HEK293 (cell line): ENCODE measurements around the gene RPS6KB2.

Source experiments
- BCL11A ChIP-seq: fragments of 450-650 bp; formaldehyde crosslinking; IDR thresholded peaks from 2 replicates; pipeline ENCODE4 v1.5.1; 2016; ENCODE audit warnings: low read depth, missing biosample characterization, missing genetic modification characterization
- CTCF ChIP-seq: fragments of 450-650 bp; formaldehyde crosslinking; IDR thresholded peaks from 2 replicates; pipeline ENCODE4 v1.5.1; 2016; ENCODE audit warnings: missing biosample characterization, missing genetic modification characterization
- SETDB1 ChIP-seq: IDR thresholded peaks from one replicate; pipeline ENCODE4 v1.6.1; 2017; ENCODE audit warnings: mild to moderate bottlenecking, low read length, moderate library complexity, mixed read lengths; ENCODE audit not compliant: insufficient read length
- ZBTB10 ChIP-seq: fragments of 450-650 bp; formaldehyde crosslinking; IDR thresholded peaks from 2 replicates; pipeline ENCODE4 v1.5.1; 2016; ENCODE audit warnings: missing biosample characterization, missing genetic modification characterization
- ZBTB48 ChIP-seq: fragments of 450-650 bp; formaldehyde crosslinking; IDR thresholded peaks from 2 replicates; pipeline ENCODE4 v1.5.1; 2016; ENCODE audit warnings: missing biosample characterization, missing genetic modification characterization
- ZBTB8A ChIP-seq: fragments of 450-650 bp; formaldehyde crosslinking; IDR thresholded peaks from 2 replicates; pipeline ENCODE4 v1.5.1; 2016; ENCODE audit warnings: missing biosample characterization, missing genetic modification characterization
- ZFP69B ChIP-seq: fragments of 450-650 bp; formaldehyde crosslinking; IDR thresholded peaks from 2 replicates; pipeline ENCODE4 v1.5.1; 2016; ENCODE audit warnings: missing biosample characterization, missing genetic modification characterization
- ZNF473 ChIP-seq: fragments of 450-650 bp; formaldehyde crosslinking; IDR thresholded peaks from 2 replicates; pipeline ENCODE4 v1.5.1; 2017; ENCODE audit warnings: missing biosample characterization, missing genetic modification characterization
- ZNF561 ChIP-seq: fragments of 450-650 bp; IDR thresholded peaks from 2 replicates; pipeline ENCODE4 v1.5.1; 2018; ENCODE audit warnings: missing biosample characterization, missing genetic modification characterization, borderline replicate concordance
- ZNF600 ChIP-seq: fragments of 450-650 bp; formaldehyde crosslinking; IDR thresholded peaks from 2 replicates; pipeline ENCODE4 v1.5.1; 2016; ENCODE audit warnings: missing biosample characterization, missing genetic modification characterization

DNA sequence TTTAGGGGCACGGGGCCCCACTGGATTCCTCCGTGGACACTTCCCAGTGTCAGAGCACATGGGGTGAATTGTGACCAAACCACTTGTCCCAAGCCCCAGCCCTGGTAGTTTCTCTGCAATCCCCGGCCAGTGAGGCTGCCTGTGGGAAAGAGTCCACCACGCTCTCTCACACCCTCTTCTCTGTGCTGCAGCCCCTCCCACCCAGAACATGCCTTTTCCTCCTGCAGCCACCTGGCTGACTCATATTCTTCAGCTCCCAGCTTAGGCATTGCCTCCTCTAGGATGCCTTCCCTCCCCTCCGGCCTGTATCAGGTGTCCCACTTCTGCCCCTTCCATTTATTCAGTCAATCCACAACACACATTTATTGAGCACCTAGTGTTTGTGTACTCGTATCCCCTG is 5.4 kb upstream of the RPS6KB2 start:
- TF ChIP-seq ZBTB10 (tag by site-specific recombination) (no peak), ZNF561 (tag by site-specific recombination) (no peak), CTCF (no peak), BCL11A (tag by site-specific recombination) (no peak), ZNF600 (tag by site-specific recombination) (peak; percentile 49; the same call in 1 of the 2 replicates), SETDB1 (no peak), ZBTB8A (tag by site-specific recombination) (no peak), ZFP69B (no peak), ZBTB48 (no peak), ZNF473 (tag by site-specific recombination) (no peak)
